Gastroesophageal sphincter (tissue), 3 donors: ENCODE data around the gene SLC1A2.

Experiments used
- CTCF ChIP-seq, 4 experiments: fragments of 200-600 bp in 2 of 4; fragments of 450-650 bp in 2 of 4; sonication (generic) in 1 of 4; IDR thresholded peaks; one replicate each; pipeline ENCODE4 v1.5.1; 2017 to 2019; ENCODE audit warnings: antibody characterized with exemption in 4 of 4, mild to moderate bottlenecking in 2 of 4, moderate library complexity in 2 of 4
- EP300 ChIP-seq: sonication (generic); formaldehyde crosslinking; IDR thresholded peaks from one replicate; pipeline ENCODE4 v1.6.1; 2017; ENCODE audit warnings: antibody characterized with exemption, mild to moderate bottlenecking
- POLR2A ChIP-seq, 2 donors: fragments of 450-650 bp; IDR thresholded peaks; one replicate each; pipeline ENCODE4 v1.6.1; 2017; ENCODE audit warnings: antibody characterized with exemption in 2 of 2, mild to moderate bottlenecking in 2 of 2, moderate library complexity in 1 of 2

GRCh38 chr11:35414776-35415175 lies 4.6 kb downstream of the SLC1A2 start:
- TF ChIP-seq CTCF (IDR thresholded peaks at IDR 0.05): no peak
- no peak for TF ChIP-seq EP300
- TF ChIP-seq POLR2A (IDR thresholded peaks at IDR 0.05): no peak
